ENCODE results near the gene GALNT16. TPM values are rescaled to one million over a fixed set of nuclear protein-coding genes. Genes with fewer than 3 reads are reported as not detected.

GALNT16 gene
- total and polyA plus RNA-seq, 2 experiments from 2014 or later, result 1.7 to 2.6 TPM

- Histone ChIP-seq H3K27ac (no peak overlapping the region), H3K36me3 (replicated peaks; ENCODE audit: insufficient read depth, low read depth) (no peaks in the 10 kb centered on the region), H3K4me2 (no peak overlapping the region), H3K79me2 (no peaks in the 10 kb centered on the region), H2AFZ (no peak overlapping the region), H3K4me1 (ENCODE audit: insufficient read depth) (no peaks in the 10 kb centered on the region), H3K9me2 (replicated peaks; ENCODE audit: insufficient read depth) (no peaks in the 10 kb centered on the region), H3K27me3 (no peaks in the 10 kb centered on the region), H3K9me3 (ENCODE audit: low read depth) (no peaks in the 10 kb centered on the region), H3K4me3 (no peak overlapping the region), H4K20me1 (ENCODE audit: insufficient read depth, poor library complexity, severe bottlenecking) (no peaks in the 10 kb centered on the region)
- DNase-seq (ENCODE audit: low spot score), result no peak
- TF ChIP-seq, protein P1, sequence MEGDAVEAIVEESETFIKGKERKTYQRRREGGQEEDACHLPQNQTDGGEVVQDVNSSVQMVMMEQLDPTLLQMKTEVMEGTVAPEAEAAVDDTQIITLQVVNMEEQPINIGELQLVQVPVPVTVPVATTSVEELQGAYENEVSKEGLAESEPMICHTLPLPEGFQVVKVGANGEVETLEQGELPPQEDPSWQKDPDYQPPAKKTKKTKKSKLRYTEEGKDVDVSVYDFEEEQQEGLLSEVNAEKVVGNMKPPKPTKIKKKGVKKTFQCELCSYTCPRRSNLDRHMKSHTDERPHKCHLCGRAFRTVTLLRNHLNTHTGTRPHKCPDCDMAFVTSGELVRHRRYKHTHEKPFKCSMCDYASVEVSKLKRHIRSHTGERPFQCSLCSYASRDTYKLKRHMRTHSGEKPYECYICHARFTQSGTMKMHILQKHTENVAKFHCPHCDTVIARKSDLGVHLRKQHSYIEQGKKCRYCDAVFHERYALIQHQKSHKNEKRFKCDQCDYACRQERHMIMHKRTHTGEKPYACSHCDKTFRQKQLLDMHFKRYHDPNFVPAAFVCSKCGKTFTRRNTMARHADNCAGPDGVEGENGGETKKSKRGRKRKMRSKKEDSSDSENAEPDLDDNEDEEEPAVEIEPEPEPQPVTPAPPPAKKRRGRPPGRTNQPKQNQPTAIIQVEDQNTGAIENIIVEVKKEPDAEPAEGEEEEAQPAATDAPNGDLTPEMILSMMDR (IDR thresholded peaks at IDR 0.05; ENCODE audit: poor library complexity), result no peak
- TF ChIP-seq EZH2phosphoT487 (IDR thresholded peaks at IDR 0.05; ENCODE audit: low read depth, severe bottlenecking, unreplicated experiment), result no peak
- TF ChIP-seq EZH2 (IDR thresholded peaks at IDR 0.05; ENCODE audit: borderline replicate concordance), result no peak
These were observed 25.9 kb upstream of the GALNT16 start for GRCh38 chr14:69234106-69234505.

- Histone ChIP-seq H3K36me3 (replicated peaks; ENCODE audit: insufficient read depth, low read depth) (no peaks in the 10 kb centered on the region), H3K9me2 (replicated peaks; ENCODE audit: insufficient read depth) (no peaks in the 10 kb centered on the region), H3K4me1 (ENCODE audit: insufficient read depth) (no peaks in the 10 kb centered on the region), H3K9me3 (ENCODE audit: low read depth) (no peaks in the 10 kb centered on the region), H3K4me3 (no peak overlapping the region), H4K20me1 (ENCODE audit: insufficient read depth, poor library complexity, severe bottlenecking) (no peaks in the 10 kb centered on the region), H2AFZ (no peak overlapping the region), H3K4me2 (no peak overlapping the region), H3K79me2 (no peaks in the 10 kb centered on the region), H3K27ac (no peak overlapping the region), H3K27me3 (no peaks in the 10 kb centered on the region)
- 100% methylated on average over 1 of the region's 1 CpG for WGBS (ENCODE audit: low lambda C conversion rate, missing lambda C conversion rate)
- TF ChIP-seq EZH2phosphoT487 (IDR thresholded peaks at IDR 0.05; ENCODE audit: low read depth, severe bottlenecking, unreplicated experiment) (no peak), EZH2 (IDR thresholded peaks at IDR 0.05; ENCODE audit: borderline replicate concordance) (no peak)
- TF ChIP-seq, protein P1 (IDR thresholded peaks at IDR 0.05; ENCODE audit: poor library complexity), result no peak
- no peak for DNase-seq (ENCODE audit: low spot score)
These were observed 24.2 kb upstream of the GALNT16 start for GRCh38 chr14:69235708-69236107.

DNA sequence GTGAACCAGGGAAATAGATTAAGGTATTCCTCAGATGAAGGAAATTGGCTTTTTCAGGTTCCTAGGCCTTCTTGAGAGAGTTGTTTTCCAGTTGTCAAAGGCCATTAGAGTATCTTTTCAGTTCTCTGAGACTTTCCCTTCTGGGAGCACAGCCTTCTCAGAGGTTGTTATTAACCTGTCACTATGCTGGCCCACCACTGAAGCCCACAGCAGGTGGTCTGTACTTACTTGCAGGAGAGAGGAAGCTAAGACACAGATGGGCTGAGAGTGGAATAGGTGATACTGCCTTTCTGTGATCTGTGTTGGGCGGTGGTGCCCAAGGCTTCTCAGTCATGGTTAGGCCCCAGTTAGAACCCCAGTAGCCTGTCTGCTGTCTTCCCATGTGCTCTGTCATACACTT is 22.8 kb upstream of the GALNT16 start:
- no peaks in the 10 kb centered on the region for H3K27me3 ChIP-seq
- no peak overlapping the region for H3K27ac ChIP-seq
- no peak for DNase-seq (ENCODE audit: low spot score)
- no peaks in the 10 kb centered on the region for H3K36me3 ChIP-seq (replicated peaks; ENCODE audit: insufficient read depth, low read depth)
- H3K4me1 ChIP-seq (ENCODE audit: insufficient read depth), result no peaks in the 10 kb centered on the region
- TF ChIP-seq, protein P1 (IDR thresholded peaks at IDR 0.05; ENCODE audit: poor library complexity), result no peak
- TF ChIP-seq EZH2phosphoT487 (IDR thresholded peaks at IDR 0.05; ENCODE audit: low read depth, severe bottlenecking, unreplicated experiment) (no peak), EZH2 (IDR thresholded peaks at IDR 0.05; ENCODE audit: borderline replicate concordance) (no peak)
- H4K20me1 ChIP-seq (ENCODE audit: insufficient read depth, poor library complexity, severe bottlenecking), result no peaks in the 10 kb centered on the region
- H3K9me2 ChIP-seq (replicated peaks; ENCODE audit: insufficient read depth), result no peaks in the 10 kb centered on the region
- H3K4me2 ChIP-seq, result no peak overlapping the region
- 100% methylated on average over 1 of the region's 1 CpG for WGBS (ENCODE audit: low lambda C conversion rate, missing lambda C conversion rate)
- no peak overlapping the region for H2AFZ ChIP-seq
- no peaks in the 10 kb centered on the region for H3K79me2 ChIP-seq
- no peak overlapping the region for H3K4me3 ChIP-seq
- H3K9me3 ChIP-seq (ENCODE audit: low read depth), result no peaks in the 10 kb centered on the region

GRCh38 chr14:69237584-69237983 is 22.4 kb upstream of the GALNT16 start:
- WGBS (ENCODE audit: low lambda C conversion rate, missing lambda C conversion rate), result 92% methylated on average over 12 of the region's 12 CpGs
- Histone ChIP-seq H2AFZ (no peak overlapping the region), H3K79me2 (no peaks in the 10 kb centered on the region), H3K4me1 (ENCODE audit: insufficient read depth) (no peaks in the 10 kb centered on the region), H3K9me3 (ENCODE audit: low read depth) (no peaks in the 10 kb centered on the region), H3K4me3 (no peak overlapping the region), H3K9me2 (replicated peaks; ENCODE audit: insufficient read depth) (no peaks in the 10 kb centered on the region), H3K36me3 (replicated peaks; ENCODE audit: insufficient read depth, low read depth) (no peaks in the 10 kb centered on the region), H3K4me2 (no peak overlapping the region), H3K27me3 (no peaks in the 10 kb centered on the region), H3K27ac (no peak overlapping the region), H4K20me1 (ENCODE audit: insufficient read depth, poor library complexity, severe bottlenecking) (no peaks in the 10 kb centered on the region)
- DNase-seq (ENCODE audit: low spot score), result no peak
- no peak for TF ChIP-seq EZH2 (IDR thresholded peaks at IDR 0.05; ENCODE audit: borderline replicate concordance)
- TF ChIP-seq, protein P1 (IDR thresholded peaks at IDR 0.05; ENCODE audit: poor library complexity), result no peak
- TF ChIP-seq EZH2phosphoT487 (IDR thresholded peaks at IDR 0.05; ENCODE audit: low read depth, severe bottlenecking, unreplicated experiment), result no peak
